IMR-90 (cell line): ENCODE measurements around the gene GRID1. TPM values are rescaled to one million over a fixed set of nuclear protein-coding genes. Genes with fewer than 3 reads are reported as not detected.

Experiments
- ATAC-seq: fragments of 200-7000 bp; cut with Tn5 transposase; 2 replicates; pipeline ENCODE4 v1.9.1; 2020; ENCODE audit warnings: low read depth, mild to moderate bottlenecking, moderate library complexity
- BruUV-seq: library from RNA; stranded (reverse); fragments of 400-500 nt; replicated peaks from 2 replicates; lab custom pipeline; 2021; lab: Mats Ljungman, UMichigan
- CTCF ChIA-PET: fragments of 300-600 bp; formaldehyde crosslinking; extraction: SDS; loops from one replicate; lab custom pipeline; 2021; ENCODE audit warnings: antibody characterized with exemption; lab: Yijun Ruan, JAX
- POLR2A ChIA-PET: fragments of 300-600 bp; sonication (Branson Sonifier 250); formaldehyde crosslinking; loops from one replicate; lab custom pipeline; 2022; ENCODE audit warnings: antibody characterized with exemption; ENCODE audit not compliant: unreplicated experiment; lab: Charles Lee
- DNase-seq: peaks from one replicate; pipeline ENCODE4 v3.0.0; 2013
- H2AFZ ChIP-seq: replicated peaks from 2 replicates; pipeline ENCODE3; 2013; ENCODE audit warnings: low read length, mild to moderate bottlenecking; ENCODE audit not compliant: poor library complexity
- H2AK5ac ChIP-seq: 2 replicates; pipeline ENCODE4 v1.6.1; 2013; ENCODE audit warnings: low read depth, low read length, inconsistent platforms
- H2AK9ac ChIP-seq: replicated peaks from 2 replicates; pipeline ENCODE3; 2013; ENCODE audit warnings: mild to moderate bottlenecking, low read depth, low read length, moderate library complexity; ENCODE audit not compliant: poor library complexity
- H2BK120ac ChIP-seq: 2 replicates; pipeline ENCODE4 v1.6.1; 2013; ENCODE audit warnings: low read depth, low read length, inconsistent platforms
- H2BK15ac ChIP-seq: 3 replicates; pipeline ENCODE4 v1.6.1; 2013; ENCODE audit warnings: low read depth, low read length, inconsistent platforms
- H2BK20ac ChIP-seq: 2 replicates; pipeline ENCODE4 v1.6.1; 2013; ENCODE audit warnings: low read depth, mild to moderate bottlenecking, inconsistent platforms, low read length, moderate library complexity
- H2BK5ac ChIP-seq: 2 replicates; pipeline ENCODE4 v1.6.1; 2013; ENCODE audit warnings: mild to moderate bottlenecking, low read depth, low read length, inconsistent platforms; ENCODE audit not compliant: poor library complexity, severe bottlenecking
- H3K14ac ChIP-seq: replicated peaks from 2 replicates; pipeline ENCODE4 v1.6.1; 2013; ENCODE audit warnings: low read depth, low read length, inconsistent platforms
- H3K18ac ChIP-seq: 2 replicates; pipeline ENCODE4 v1.6.1; 2013; ENCODE audit warnings: low read depth, low read length, control low read depth
- H3K23ac ChIP-seq: 2 replicates; pipeline ENCODE4 v1.6.1; 2013; ENCODE audit warnings: low read depth, low read length, inconsistent platforms
- H3K27ac ChIP-seq: 2 replicates; pipeline ENCODE4 v1.5.1; 2013; ENCODE audit warnings: mild to moderate bottlenecking, control low read depth, low read length; ENCODE audit not compliant: insufficient read depth
- H3K27me3 ChIP-seq: 2 replicates; pipeline ENCODE4 v1.6.1; 2013; ENCODE audit warnings: low read length; ENCODE audit not compliant: control insufficient read depth, insufficient read depth
- H3K36me3 ChIP-seq: 2 replicates; pipeline ENCODE4 v1.6.1; 2013; ENCODE audit warnings: low read length, mixed read lengths; ENCODE audit not compliant: control insufficient read depth, insufficient read depth
- H3K4ac ChIP-seq: 2 replicates; pipeline ENCODE4 v1.6.1; 2013; ENCODE audit warnings: low read depth, low read length, inconsistent platforms
- H3K4me1 ChIP-seq: 2 replicates; pipeline ENCODE4 v1.6.1; 2013; ENCODE audit warnings: low read length, mixed read lengths; ENCODE audit not compliant: control insufficient read depth, insufficient read depth
- H3K4me2 ChIP-seq: 2 replicates; pipeline ENCODE4 v1.6.1; 2013; ENCODE audit warnings: low read depth, mild to moderate bottlenecking, control low read depth, low read length, moderate library complexity
- H3K4me3 ChIP-seq: 2 replicates; pipeline ENCODE4 v1.5.1; 2013; ENCODE audit warnings: low read depth, mild to moderate bottlenecking, control low read depth, low read length, moderate library complexity; ENCODE audit not compliant: insufficient read depth
- H3K56ac ChIP-seq: 2 replicates; pipeline ENCODE4 v1.6.1; 2013; ENCODE audit warnings: low read length, inconsistent platforms; ENCODE audit not compliant: insufficient read depth; ENCODE audit errors: extremely low read depth
- H3K79me1 ChIP-seq, 2 experiments: 2 replicates each; pipeline ENCODE4 v1.6.1; 2013; ENCODE audit warnings: low read length in 2 of 2, inconsistent platforms in 1 of 2, low read depth in 1 of 2
- H3K9ac ChIP-seq: 2 replicates; pipeline ENCODE4 v1.6.1; 2013; ENCODE audit warnings: low read depth, low read length, control low read depth
- H3K9me1 ChIP-seq: 2 replicates; pipeline ENCODE4 v1.6.1; 2013; ENCODE audit warnings: low read length, inconsistent platforms; ENCODE audit not compliant: insufficient read depth
- H3K9me3 ChIP-seq: 2 replicates; pipeline ENCODE4 v1.6.1; 2013; ENCODE audit warnings: low read length; ENCODE audit not compliant: control insufficient read depth, insufficient read depth
- H4K20me1 ChIP-seq: 2 replicates; pipeline ENCODE4 v1.6.1; 2013; ENCODE audit warnings: low read length, inconsistent platforms; ENCODE audit not compliant: insufficient read depth
- H4K5ac ChIP-seq: 2 replicates; pipeline ENCODE4 v1.6.1; 2013; ENCODE audit warnings: mild to moderate bottlenecking, low read depth, low read length, control low read depth
- H4K8ac ChIP-seq, 2 experiments: 2 replicates each; pipeline ENCODE4 v1.6.1; 2013; ENCODE audit warnings: low read depth in 2 of 2, low read length in 2 of 2, control low read depth in 1 of 2, inconsistent platforms in 1 of 2
- H4K91ac ChIP-seq: 2 replicates; pipeline ENCODE4 v1.6.1; 2013; ENCODE audit warnings: low read depth, low read length, inconsistent platforms; ENCODE audit not compliant: insufficient read depth
- FOS ChIP-seq: fragments of 150-350 bp; IDR thresholded peaks from 2 replicates; pipeline ENCODE4 v1.6.1; 2016; ENCODE audit warnings: low read depth, low read length
- MAZ ChIP-seq: IDR thresholded peaks from 2 replicates; pipeline ENCODE4 v1.6.1; 2012; ENCODE audit warnings: low read depth, mild to moderate bottlenecking, low read length, improper control_type of control experiment, moderate library complexity, borderline replicate concordance
- NFE2L2 ChIP-seq: fragments of 150-350 bp; IDR thresholded peaks from 2 replicates; pipeline ENCODE4 v1.6.1; 2016; ENCODE audit warnings: low read depth, mild to moderate bottlenecking, low read length
- RFX5 ChIP-seq: IDR thresholded peaks from 2 replicates; pipeline ENCODE4 v1.8.0; 2012; ENCODE audit warnings: low read depth, mild to moderate bottlenecking, low read length, moderate library complexity
- USF2 ChIP-seq: fragments of 150-350 bp; IDR thresholded peaks from 2 replicates; pipeline ENCODE4 v1.6.1; 2017; ENCODE audit warnings: mild to moderate bottlenecking, antibody characterized with exemption, low read length, low read depth
- WGBS, 2 experiments: methylation state at CpG; one replicate each; pipeline versions ENCODE4 v1.1.5 to v1.1.7; 2013; ENCODE audit warnings: missing lambda C conversion rate in 2 of 2; ENCODE audit not compliant: insufficient read length in 1 of 2; ENCODE audit errors: extremely low coverage in 2 of 2; 5-methylcytosine and 5-hydroxymethylcytosine counted together
- dilution Hi-C: fragments of 300-500 bp; cut with HindIII; formaldehyde crosslinking; loops from one replicate; pipeline ENCODE4 v1.14.3; 2018; ENCODE audit warnings: low sequenced_read_pairs; ENCODE audit not compliant: unreplicated experiment
- in situ Hi-C: fragments of 300-500 bp; cut with MboI; formaldehyde crosslinking; loops from 3 replicates; pipeline ENCODE4 v1.14.3; 2019; ENCODE audit warnings: low sequenced_read_pairs, inconsistent platforms, mixed read lengths
- intact Hi-C: fragments of 100-400 bp; cut with micrococcal nuclease; formaldehyde crosslinking; loops from 2 replicates; pipeline ENCODE4 v1.10.0; 2022
- polyA plus RNA-seq, 3 experiments: library from polyadenylated mRNA; depleted of rRNA; stranded (reverse); fragments of >200 nt; gene quantifications; 2 replicates each; pipeline ENCODE4 v1.2.3, GENCODE V29; 2012; ENCODE audit warnings: low replicate concordance in 1 of 3
- total RNA-seq: library from RNA; depleted of rRNA; stranded (reverse); fragments of >200 nt; gene quantifications from 2 replicates; pipeline ENCODE4 v1.2.3, GENCODE V29; 2012

Gene GRID1
- total and polyA plus RNA-seq, 2 of the 4 experiments (the other 2 are of a cell fraction) = not detected

- Histone ChIP-seq H2AK5ac (no peak overlapping the region), H3K4ac (no peak overlapping the region), H3K56ac (no peak overlapping the region), H2BK120ac (no peak overlapping the region), H3K36me3 (no peaks in the 10 kb centered on the region), H3K23ac (no peak overlapping the region), H2AK9ac (peak overlapping the region; percentile 16), H2AFZ (no peak overlapping the region), H4K20me1 (no peaks in the 10 kb centered on the region), H3K4me1 (no peaks in the 10 kb centered on the region), H2BK15ac (no peak overlapping the region), H4K5ac (no peak overlapping the region), H3K27me3 (no peaks in the 10 kb centered on the region), H3K27ac (no peak overlapping the region), H3K14ac (no peak overlapping the region), H3K18ac (no peak overlapping the region), H3K9ac (no peak overlapping the region), H3K4me3 (no peak overlapping the region), H3K4me2 (no peak overlapping the region), H2BK5ac (no peak overlapping the region), H3K79me1 (no peaks in the 10 kb centered on the region), H2BK20ac (no peak overlapping the region), H3K9me3 (no peaks in the 10 kb centered on the region), H4K8ac (no peak overlapping the region), H4K91ac (no peak overlapping the region), H3K9me1 (no peaks in the 10 kb centered on the region)
- WGBS, 2 experiments = 17% methylated on average over 1 of the region's 4 CpGs; no CpG with 5 or more reads in 1 of the 2 experiments
- in situ Hi-C loops (no loop called here), dilution Hi-C loops (no loop called here), intact Hi-C loops (no loop called here)
- CTCF ChIA-PET = no interaction called here
- TF ChIP-seq USF2 = no peak
- TF ChIP-seq FOS = no peak
- TF ChIP-seq RFX5 = no peak
- TF ChIP-seq MAZ = no peak
- 0 out of 2 replicates have a peak, but pooled peaks have one; percentile 20 for TF ChIP-seq NFE2L2
- POLR2A ChIA-PET = no interaction called here
- DNase-seq (no peak), ATAC-seq (no peak)
- BruUV-seq = no TSS peak
These were observed 48.5 kb downstream of the GRID1 start for GRCh38 chr10:86317949-86318725.
